Esophagus squamous epithelium (tissue), 5 donors: ENCODE data around the gene SNRPD2. TPM values are rescaled to one million over a fixed set of nuclear protein-coding genes. Genes with fewer than 3 reads are reported as not detected.

Experiments
- DNase-seq: peaks from one replicate; lab custom pipeline; 2025; lab: John Stamatoyannopoulos, UW
- H3K27ac ChIP-seq, 4 donors: fragments of 200-600 bp; sonication (generic); one replicate each; pipeline ENCODE4 v1.5.1; 2016 to 2019; ENCODE audit warnings: mild to moderate bottlenecking in 1 of 4
- H3K27me3 ChIP-seq, 4 donors: fragments of 200-600 bp; sonication (generic); 1 replicate in 3 of 4; 2 replicates in 1 of 4; pipeline versions ENCODE4 v1.5.1 to v1.6.0; 2017 to 2021; ENCODE audit warnings: antibody characterized with exemption in 1 of 4
- H3K36me3 ChIP-seq, 3 donors: fragments of 200-600 bp; sonication (generic); one replicate each; pipeline ENCODE4 v1.5.1; 2016 to 2019
- H3K4me1 ChIP-seq, 3 donors: fragments of 200-600 bp; sonication (generic); one replicate each; pipeline ENCODE4 v1.5.1; 2017 to 2019
- H3K4me3 ChIP-seq, 4 donors: fragments of 200-600 bp; sonication (generic); 1 replicate in 3 of 4; 2 replicates in 1 of 4; pipeline ENCODE4 v1.5.1; 2016 to 2019; ENCODE audit warnings: mild to moderate bottlenecking in 2 of 4, moderate library complexity in 1 of 4
- H3K9me3 ChIP-seq, 3 donors: fragments of 200-600 bp; sonication (generic); one replicate each; pipeline ENCODE4 v1.5.1; 2016 to 2019
- CTCF ChIP-seq, 6 experiments: fragments of 450-650 bp in 4 of 6; fragments of 200-600 bp in 2 of 6; sonication (generic) in 2 of 6; IDR thresholded peaks; one replicate each; pipeline ENCODE4 v1.5.1; 2016 to 2019; ENCODE audit warnings: antibody characterized with exemption in 6 of 6, mild to moderate bottlenecking in 4 of 6, moderate library complexity in 4 of 6
- POLR2A ChIP-seq, 4 donors: fragments of 450-650 bp; IDR thresholded peaks; one replicate each; pipeline ENCODE4 v1.6.1; 2017; ENCODE audit warnings: antibody characterized with exemption in 4 of 4, mild to moderate bottlenecking in 4 of 4, moderate library complexity in 3 of 4
- WGBS, 2 donors: methylation state at CpG; one replicate each; pipeline ENCODE4 v1.1.5; 2018; 5-methylcytosine and 5-hydroxymethylcytosine counted together
- intact Hi-C: fragments of 100-400 bp; cut with DNase I; formaldehyde crosslinking; loops from one replicate; pipeline ENCODE4 v1.15.0; 2022
- total RNA-seq, 4 donors: library from RNA; depleted of rRNA; stranded (reverse); fragments of >200 nt; gene quantifications; one replicate each; pipeline ENCODE4 v1.1.0, GENCODE V29; 2016
- donor health status: DM: yes; HTN: yes; CAD: no.

Gene SNRPD2
- total RNA-seq, 4 donors from 2014 or later, result 131 to 240 (median 186) TPM

GRCh38 chr19:45682908-45683307, 8.8 kb downstream of the SNRPD2 start:
- Histone ChIP-seq H3K27me3 (peaks cover 0 to 24% (median 0%) of the 10 kb centered on the region in 4 donors), H3K4me3 (no peak overlapping the region), H3K36me3 (peaks cover 10 to 43% (median 23%) of the 10 kb centered on the region in 3 donors), H3K27ac (peak overlapping the region in 2 of 4 donors; percentile 13 to 83), H3K4me1 (peaks cover 2 to 24% (median 8%) of the 10 kb centered on the region in 3 donors), H3K9me3 (no peaks in the 10 kb centered on the region)
- TF ChIP-seq POLR2A (IDR thresholded peaks at IDR 0.05) (no peak), CTCF (IDR thresholded peaks at IDR 0.05) (no peak)
- intact Hi-C loops, result no loop called here
- 75 to 87% methylated on average over 5 of the region's 5 CpGs for WGBS, 2 donors
- no peak for DNase-seq

- Histone ChIP-seq H3K27me3 (peaks cover 0 to 31% (median 0%) of the 10 kb centered on the region in 4 donors), H3K9me3 (no peaks in the 10 kb centered on the region), H3K27ac (peak overlapping the region; percentile 78 to 85 (median 84)), H3K4me3 (peak overlapping the region; percentile 3 to 61 (median 38)), H3K36me3 (peaks cover 2 to 35% (median 15%) of the 10 kb centered on the region in 3 donors), H3K4me1 (peaks cover 10 to 32% (median 16%) of the 10 kb centered on the region in 3 donors)
- no peak for TF ChIP-seq POLR2A (IDR thresholded peaks at IDR 0.05)
- no peak for TF ChIP-seq CTCF (IDR thresholded peaks at IDR 0.05)
- WGBS, 2 donors, result 46 to 50% methylated on average over 8 of the region's 8 CpGs
- DNase-seq, result no peak
- intact Hi-C loops, result no loop called here
Observed at GRCh38 chr19:45682117-45682516, 9.6 kb downstream of the SNRPD2 start.

- H3K4me1 ChIP-seq, result peaks cover 15 to 38% (median 22%) of the 10 kb centered on the region in 3 donors
- H3K4me3 ChIP-seq, result peak overlapping the region; percentile 3 to 61 (median 38)
- TF ChIP-seq POLR2A (IDR thresholded peaks at IDR 0.05) (peak in 1 of 4 donors; percentile 32), CTCF (IDR thresholded peaks at IDR 0.05) (peak; percentile 93 to 99 (median 99))
- peak; percentile 35 for DNase-seq
- 1 to 3% methylated on average over 15 to 19 of the region's 51 CpGs for WGBS, 2 donors
- peaks cover 0 to 38% (median 0%) of the 10 kb centered on the region in 4 donors for H3K27me3 ChIP-seq
- intact Hi-C loops, result no loop called here
- H3K9me3 ChIP-seq, result no peaks in the 10 kb centered on the region
- H3K36me3 ChIP-seq, result peaks cover 0 to 28% (median 11%) of the 10 kb centered on the region in 3 donors
- H3K27ac ChIP-seq, result peak overlapping the region; percentile 78 to 85 (median 84)
Observed at GRCh38 chr19:45681391-45682015, 10.2 kb downstream of the SNRPD2 start.

DNA sequence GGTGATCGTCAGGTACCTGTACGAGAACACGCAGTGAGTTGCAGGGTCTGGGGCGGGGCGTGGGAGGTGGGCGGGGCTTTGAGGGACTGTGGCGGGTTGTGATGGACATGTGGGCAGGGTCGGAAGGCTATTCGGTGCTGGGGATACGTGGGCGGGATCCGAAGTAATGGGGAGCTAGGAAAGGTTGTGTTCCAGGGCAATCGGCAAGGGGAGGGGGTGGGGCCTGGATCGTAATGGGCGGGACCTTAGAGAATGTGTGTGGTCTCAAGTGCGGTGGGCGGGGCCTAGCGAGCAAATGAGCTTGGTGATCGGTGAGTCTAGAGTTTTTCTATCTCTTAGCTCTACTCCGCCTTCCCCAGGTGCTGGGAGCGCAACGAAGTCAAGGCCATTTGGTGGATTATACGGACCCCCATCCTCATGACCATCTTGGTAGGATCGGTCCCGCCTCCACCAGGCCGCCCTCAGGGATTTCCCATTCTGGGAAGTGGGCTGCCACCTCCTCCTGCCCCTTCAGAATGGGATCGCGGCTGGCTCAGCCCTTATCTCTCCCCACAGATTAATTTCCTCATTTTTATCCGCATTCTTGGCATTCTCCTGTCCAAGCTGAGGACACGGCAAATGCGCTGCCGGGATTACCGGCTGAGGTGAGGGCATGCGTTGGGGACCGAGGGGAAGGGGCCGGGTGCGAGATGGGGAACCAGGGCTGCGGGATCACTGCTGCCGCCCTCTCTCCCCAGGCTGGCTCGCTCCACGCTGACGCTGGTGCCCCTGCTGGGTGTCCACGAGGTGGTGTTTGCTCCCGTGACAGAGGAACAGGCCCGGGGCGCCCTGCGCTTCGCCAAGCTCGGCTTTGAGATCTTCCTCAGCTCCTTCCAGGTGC, 14.2 kb downstream of the SNRPD2 start:
- H3K27ac ChIP-seq, result peak overlapping the region in 3 of 4 donors; percentile 44 to 59 (median 54)
- DNase-seq, result peak; percentile 36
- H3K27me3 ChIP-seq, result peaks cover 0 to 66% (median 0%) of the 10 kb centered on the region in 4 donors
- peak overlapping the region; percentile 38 to 71 (median 58) for H3K4me3 ChIP-seq
- TF ChIP-seq CTCF (IDR thresholded peaks at IDR 0.05) (peak in 1 of 6 experiments; percentile 33), POLR2A (IDR thresholded peaks at IDR 0.05) (no peak)
- WGBS, 2 donors, result 1 to 2% methylated on average over 17 to 20 of the region's 49 CpGs
- no peaks in the 10 kb centered on the region for H3K9me3 ChIP-seq
- no peaks in the 10 kb centered on the region for H3K36me3 ChIP-seq
- H3K4me1 ChIP-seq, result peaks cover 15 to 40% (median 23%) of the 10 kb centered on the region in 3 donors
- intact Hi-C loops, result no loop called here
